GM21723 (cell line): ENCODE data around the gene CMTM8.
"Not testable (repeated sequence)": the region's sequence is repeated elsewhere in the genome, so short reads cannot be mapped to it uniquely, and the experiment has no call there.

Source experiments
- ATAC-seq: cut with Tn5 transposase; IDR thresholded peaks from one replicate; pipeline ENCODE4 v1.9.1; 2021; ENCODE audit warnings: mild to moderate bottlenecking, moderate library complexity; ENCODE audit not compliant: unreplicated experiment

CMTM8 gene, protein sequence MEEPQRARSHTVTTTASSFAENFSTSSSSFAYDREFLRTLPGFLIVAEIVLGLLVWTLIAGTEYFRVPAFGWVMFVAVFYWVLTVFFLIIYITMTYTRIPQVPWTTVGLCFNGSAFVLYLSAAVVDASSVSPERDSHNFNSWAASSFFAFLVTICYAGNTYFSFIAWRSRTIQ

DNA sequence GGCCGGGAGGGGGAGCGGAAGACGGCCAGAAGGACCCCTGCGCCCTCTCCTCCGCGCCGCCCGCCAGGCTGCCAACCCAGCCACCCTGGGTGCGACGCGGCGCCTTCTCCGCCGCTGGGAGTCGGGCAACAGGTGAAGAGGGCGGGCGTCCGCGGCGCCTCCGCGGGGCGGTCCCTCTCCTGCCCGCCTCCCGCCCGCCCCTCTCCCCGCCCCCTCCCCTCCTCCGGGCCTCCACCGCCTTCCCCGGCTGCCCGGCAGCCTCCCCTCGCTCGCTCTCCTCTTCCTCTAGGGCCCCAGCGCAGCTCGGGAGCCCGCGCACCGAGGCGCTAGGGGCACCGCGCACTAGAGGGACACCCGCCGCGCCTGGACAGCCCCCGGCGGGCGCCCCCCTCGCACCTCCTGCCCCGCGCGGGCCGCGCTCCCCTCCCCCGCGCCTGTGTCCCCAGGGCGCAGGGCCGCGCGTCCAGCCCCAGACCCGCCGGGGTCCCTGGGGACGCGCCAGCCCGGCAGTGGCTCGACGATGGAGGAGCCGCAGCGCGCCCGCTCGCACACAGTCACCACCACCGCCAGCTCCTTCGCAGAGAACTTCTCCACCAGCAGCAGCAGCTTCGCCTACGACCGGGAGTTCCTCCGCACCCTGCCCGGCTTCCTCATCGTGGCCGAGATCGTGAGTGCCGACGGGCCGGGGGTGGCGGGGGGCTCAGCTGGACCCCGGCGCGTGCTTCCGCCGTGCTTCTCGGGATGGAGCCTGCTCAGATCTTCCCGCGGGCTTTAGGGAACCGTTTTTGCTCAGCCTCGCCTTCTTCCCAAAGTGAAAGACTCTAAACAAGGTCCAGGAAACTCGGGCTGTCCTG, at the start of gene CMTM8:
CMTM8 (plus strand) TSS at position 228 of the 854 bp plus-strand sequence; CDS start at position 521, 293 bp downstream.
- ATAC-seq: peak; percentile 68

DNA sequence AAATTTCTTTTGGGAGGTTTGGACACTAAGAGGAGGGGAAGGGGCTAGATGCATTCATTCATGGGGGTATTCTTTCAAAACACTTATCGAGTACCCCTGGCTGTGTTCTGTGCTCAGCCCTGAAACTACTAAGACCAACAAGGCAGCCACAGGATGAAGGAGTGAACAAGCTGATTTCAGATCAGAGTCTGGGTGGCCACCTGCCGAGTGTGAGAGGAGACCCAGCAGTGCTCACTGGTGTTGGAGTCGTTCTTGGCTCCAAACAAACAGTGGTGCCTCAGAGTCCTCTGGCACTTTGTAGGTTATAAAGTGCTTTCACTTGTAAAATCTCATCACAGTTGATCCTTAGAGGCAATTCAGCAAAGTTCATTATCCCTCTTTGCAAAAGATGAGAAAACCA, 48.8 kb upstream of the CMTM8 start:
- ATAC-seq: no peak

DNA sequence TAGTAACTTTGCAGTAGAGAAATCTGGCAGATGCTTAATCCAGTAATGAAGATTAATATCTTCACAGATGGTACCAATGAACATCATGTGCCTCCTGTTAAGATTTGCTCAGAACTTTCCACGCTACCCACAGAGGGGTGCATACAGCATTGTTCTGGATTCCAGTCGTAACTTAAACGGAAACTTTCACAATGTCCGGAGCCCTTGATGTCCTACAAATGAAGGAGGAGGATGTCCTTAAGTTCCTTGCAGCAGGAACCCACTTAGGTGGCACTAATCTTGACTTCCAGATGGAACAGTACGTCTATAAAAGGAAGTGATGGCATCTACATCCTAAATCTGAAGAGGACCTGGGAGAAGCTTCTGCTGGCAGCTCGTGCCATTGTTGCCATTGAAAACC, 47.9 kb upstream of the CMTM8 start:
- not testable (repeated sequence) for ATAC-seq

DNA sequence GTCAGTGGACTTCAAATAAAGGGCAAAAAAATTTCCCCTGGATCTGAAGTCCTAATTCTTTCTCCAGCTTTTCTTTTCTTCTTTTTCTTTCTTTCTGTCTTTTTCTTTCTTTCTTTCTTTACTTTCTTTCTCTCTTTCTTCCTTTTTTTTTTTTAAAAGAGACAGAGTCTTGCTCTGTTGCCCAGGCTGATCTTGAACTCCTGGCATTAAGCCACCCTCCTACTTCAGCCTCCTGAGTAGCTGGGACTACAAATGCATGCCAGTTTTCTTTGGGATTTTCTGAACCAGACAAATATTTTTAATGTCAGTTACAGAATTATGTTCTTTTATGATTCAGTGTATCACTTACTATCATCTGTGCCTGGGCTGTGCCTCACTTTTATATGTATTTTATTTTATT, 45.4 kb upstream of the CMTM8 start:
- ATAC-seq: no peak

DNA sequence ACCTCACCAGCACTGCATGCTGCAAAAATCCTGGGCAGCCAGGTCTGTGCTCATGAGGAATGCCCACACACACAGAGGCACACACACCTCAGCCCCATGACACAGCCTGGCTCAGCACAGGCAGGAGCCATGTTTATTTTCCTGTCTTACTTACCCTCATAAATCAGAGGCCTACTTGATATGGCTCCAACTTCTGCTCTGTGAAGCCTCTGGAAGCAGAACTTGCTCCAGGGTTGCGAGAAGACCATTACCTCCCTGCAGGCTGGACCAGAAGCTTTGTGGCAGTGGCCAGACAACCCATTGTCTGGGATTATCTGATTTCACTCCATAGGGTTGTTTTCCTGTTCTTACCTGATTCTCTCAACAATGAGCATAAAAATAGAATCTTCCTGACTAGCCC, 43.8 kb upstream of the CMTM8 start:
- ATAC-seq: no peak

DNA sequence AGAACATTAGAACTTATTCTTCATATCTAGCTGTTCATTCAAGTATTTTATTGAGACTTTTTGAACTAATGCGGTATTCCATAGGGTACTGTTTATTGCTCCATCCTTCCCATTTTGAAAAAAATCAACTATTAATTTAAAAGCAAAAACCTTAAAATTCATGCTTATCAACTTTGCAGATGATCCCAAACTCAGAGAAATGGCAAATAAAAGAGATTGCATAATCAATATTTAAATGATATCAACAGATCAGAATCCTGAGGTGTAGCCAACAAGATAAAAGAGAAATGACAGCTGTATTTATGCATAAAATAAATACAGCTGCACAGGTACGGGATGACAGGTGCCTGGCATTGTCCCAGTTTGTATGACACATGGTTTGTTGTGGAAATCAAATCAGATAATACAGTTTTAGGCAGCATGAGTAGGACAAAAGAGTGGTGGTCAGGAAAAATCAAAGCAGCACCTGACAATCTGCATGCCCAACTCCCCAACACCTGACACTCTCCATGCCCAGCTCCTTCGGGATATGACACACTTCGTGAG, 42.4 kb upstream of the CMTM8 start:
- ATAC-seq: no peak

DNA sequence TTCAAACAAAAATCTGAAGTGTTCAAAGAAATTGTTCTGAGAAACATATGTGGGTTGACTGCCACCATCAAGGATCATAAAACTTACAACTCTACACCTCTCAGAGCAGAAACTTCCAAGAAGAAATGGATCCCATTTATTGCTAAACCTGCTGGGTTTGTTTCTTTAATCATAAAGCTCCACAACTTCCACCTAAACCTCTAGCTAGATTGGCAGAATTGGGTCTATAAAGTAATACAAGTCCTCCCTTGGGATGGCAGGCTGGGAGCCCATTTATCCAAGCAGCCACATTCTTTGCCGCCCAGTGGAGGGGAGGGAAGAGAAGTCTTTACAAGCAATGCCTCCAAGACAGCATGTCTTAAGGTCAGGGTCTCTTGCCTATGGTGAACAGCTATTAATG, 40.5 kb upstream of the CMTM8 start:
- ATAC-seq: no peak

DNA sequence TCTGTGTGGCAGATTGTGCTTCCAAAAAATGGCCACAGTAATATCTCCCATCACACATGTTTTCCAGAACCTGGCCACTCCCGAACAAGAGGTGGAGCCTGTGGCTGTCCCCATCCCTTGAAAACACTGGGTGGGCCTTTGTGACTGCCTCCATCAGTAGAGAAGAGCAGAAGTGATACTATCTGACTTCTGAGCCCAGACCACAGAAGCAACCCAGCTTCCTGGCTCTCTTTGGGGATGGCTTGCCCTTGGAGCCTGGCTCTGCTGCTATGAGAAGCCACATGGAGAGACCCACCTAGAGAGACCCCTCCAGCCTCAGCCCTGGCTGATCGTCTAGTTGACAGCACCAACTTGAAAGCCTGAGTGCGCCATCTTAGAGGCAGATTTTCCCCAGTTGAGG, 39.8 kb upstream of the CMTM8 start:
- no peak for ATAC-seq

DNA sequence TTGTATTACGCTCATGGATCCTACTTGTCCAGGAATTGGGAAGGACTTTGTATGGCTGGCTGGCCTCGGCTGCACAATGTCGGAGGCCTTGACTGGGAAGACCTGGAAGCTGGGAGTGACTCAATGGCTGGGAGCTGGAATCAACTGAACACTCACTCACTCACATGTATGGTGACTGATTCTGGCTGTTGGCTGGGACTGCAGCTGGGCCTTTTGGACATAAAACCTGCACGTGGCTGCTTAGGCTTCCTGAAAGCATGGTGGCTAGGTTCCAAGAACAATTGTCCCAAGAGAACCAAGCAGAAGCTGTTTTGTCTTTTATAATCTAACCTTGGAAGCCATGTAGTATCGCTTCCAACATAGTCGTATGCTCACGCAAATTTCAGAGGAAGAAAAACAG, 38.0 kb upstream of the CMTM8 start:
- no peak for ATAC-seq

DNA sequence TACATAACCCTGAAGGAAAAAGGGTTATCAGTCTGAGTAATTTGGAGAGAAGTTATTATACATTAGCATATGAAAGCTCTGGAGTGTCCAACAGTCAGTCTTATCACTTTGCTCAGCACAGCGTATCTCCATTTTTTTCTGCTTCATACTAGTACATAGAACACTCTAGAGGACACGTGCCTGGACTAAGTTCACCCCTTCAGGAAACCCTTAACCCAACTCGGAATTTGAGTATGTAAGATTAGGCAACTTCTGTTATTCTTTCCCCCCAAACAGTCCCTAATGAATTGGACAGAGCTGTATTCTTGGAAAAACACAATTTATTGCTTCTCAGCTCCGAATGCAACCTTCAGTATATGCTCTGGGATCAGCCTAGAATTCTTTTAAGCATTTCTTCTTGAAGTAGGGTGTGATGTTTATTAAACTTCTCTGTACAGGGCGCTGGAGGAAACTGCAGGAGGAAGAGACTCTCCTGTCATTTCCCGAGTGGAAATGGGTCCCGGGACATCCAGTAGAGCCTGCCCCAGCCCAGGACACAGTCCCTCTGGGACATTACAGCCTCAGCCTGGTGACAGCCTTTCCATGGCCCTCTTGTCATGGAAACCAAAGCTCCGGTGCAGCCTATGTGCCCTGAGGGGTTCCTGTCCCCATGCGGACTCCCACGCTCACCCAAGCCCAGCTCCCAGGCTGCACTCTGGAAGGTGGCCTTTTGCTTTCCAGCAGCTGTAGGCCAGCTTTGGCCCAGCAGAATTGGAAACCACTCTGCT, 37.3 kb upstream of the CMTM8 start:
- no peak for ATAC-seq

DNA sequence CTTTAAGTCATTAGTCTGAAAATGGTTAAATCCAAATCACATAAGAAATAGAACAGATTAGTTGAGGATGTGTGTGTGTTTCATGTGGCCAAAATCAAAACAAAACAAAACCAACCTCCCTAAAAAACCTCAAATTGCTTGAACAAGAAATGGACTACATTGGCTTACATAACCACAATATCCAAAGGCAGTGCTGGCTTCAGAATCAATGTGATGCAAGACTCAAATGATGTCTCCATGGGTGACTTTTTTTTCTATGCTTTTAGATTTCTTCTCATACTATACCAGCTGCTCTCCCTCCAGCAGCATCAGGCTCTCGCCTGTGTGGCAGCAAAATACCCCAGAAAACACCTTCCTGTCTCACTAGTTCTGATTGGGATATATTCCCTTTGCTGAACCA, 36.0 kb upstream of the CMTM8 start:
- ATAC-seq: no peak

DNA sequence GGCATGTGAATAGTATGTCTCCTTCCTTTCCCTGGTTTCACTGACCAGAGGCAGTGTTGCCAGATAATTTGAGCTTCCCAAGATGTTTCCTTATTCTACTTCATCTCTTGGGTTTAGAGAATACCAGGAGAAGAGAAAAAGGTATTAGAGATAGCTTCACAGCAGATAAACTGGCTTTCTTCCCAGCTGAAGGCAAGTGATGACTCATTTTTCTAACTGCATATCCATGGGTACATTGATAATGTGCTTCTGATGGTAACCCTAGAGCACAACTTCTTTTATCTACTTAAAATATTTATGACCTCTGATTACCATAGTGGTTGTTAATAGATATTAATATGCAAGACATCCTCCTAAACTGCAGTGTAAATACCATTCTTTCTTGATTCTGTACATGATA, 34.6 kb upstream of the CMTM8 start:
- ATAC-seq: no peak

DNA sequence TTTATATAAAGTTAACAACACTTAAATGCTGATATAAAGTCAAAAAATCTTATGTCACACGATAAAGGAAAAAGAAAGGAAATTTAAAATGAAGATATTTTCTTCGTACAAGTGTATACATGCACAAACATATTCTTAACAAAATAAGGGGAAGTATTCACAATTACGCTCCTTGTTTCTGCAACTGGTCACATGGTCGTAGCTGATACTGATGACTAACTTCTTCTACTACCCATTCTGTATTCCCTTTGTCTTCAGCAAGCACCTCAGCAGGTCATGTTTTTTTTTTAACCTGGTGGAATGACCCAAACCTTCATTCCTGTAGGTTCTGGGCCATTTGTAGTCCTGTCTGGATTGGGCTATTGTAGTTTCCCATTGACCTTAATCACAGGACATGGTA, 30.0 kb upstream of the CMTM8 start:
- no peak for ATAC-seq

DNA sequence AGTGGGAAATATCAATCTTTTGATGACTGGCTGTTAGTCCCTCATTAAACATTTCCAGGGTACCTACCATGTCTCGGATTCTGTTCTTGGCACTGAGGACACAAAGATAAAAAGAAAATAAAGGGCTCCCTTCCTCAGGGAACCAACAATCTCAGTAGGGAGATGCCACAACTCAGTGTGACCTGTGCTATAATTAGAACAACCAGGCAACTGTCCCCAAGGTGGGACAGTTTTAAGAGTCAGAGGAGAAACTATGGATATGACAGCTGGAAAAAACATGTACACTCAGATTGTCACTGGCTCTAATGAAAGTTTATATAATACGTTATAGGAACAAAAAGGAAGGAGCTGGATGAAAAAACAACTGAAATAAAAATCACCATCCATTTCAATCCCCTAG, 23.3 kb upstream of the CMTM8 start:
- no peak for ATAC-seq

DNA sequence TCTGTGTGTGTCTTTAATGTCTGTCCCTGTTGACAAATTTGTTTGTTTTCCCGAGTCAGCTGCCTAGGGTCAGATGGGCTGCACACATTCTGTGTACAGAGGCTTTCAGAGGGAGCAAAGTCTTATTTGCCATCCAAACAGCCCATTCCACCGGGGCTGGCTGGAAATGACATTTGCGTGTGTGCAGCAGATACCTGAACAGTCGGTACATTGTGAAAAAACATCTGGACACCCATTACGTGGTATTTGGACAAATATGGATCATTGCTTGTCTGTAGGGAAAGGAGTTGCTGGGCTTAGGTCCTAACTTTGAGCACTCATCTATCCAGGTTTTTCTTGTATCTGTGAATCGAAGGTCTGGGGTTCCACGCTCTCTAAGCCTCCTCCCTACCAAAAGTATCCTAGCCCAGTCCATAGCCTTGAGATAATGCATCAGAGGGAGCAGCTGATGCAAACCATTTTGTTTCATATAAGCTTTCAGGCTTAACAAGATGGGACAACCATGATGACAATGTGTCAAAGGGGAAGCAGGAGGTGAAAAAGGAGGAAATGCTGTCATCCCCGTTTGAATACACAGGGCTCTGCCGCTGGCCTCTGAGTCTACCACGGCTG, 22.2 kb upstream of the CMTM8 start:
- ATAC-seq: no peak

DNA sequence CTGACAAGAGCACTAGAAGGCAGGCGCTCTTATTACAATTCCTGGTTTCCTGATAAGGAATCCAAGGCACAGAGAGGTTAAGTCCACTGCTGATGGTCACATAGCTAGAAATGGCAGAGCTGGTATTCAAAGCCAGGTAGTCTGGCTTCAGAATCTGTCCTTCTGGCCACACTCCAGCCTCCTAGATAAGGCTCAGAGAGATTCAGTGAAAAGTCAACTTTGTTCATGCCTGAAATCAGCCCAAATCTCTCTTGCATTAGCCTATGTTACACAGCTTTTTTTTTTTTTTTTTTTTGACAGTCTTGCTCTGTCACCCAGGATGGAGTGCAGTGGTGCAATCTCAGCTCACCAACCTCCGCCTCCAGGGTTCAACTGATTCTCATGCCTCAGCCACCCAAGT, 21.1 kb upstream of the CMTM8 start:
- no peak for ATAC-seq

DNA sequence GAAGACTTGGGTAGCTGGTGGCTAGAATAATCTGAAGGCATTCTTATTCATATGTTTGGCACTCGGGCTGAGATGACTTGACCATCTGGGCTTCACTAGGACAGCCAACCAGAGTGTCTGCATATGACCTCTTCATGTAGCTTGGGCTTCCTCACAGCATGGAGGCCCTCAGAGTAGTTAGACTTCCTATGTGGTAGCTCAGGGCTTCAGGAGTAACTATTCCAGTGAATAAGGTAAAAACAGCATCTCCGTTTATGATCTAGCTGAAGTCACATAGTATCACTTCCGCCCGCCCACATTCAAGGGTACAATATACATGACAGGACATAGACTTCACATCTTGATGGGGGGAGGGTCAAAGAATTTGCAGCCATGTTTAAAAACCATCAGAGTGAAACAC, 18.9 kb upstream of the CMTM8 start:
- ATAC-seq: no peak

DNA sequence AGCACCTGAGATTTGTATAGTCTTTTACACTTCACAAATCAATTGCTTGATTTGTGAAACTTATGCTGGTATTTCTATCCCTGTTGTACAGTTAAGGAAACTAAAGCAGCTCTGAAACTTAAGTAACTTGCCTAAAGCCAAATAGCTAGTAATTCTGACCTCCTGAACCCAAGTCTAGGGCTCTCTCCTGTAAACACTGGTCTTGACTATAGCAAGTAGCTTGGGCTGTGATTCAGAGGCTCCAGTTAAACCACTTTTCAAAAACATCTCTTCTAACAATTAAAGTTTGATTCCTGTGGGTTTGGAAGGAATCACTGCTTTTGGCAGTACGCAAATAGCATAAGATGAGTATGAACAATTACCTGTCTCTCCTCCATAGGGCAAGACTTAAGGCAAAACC, 18.5 kb upstream of the CMTM8 start:
- ATAC-seq: no peak

DNA sequence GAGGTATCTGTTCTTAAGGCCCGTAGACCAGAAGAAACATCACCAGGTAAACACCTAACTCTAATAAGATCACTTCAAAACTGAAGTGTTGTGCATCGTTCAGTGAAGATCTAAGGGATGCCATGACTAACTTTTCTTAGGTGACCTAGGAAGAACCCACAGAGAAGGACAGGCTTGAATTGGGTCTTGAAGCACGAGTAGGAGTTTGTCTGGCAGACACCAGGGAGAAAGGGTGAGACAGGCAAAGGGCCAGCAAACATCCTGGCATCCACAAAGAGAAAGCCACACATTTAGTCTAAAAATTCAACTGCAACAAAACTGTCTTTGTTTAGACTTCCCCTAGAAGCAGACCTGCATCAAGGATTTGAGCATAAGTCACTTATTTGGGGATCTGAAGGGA, 15.5 kb upstream of the CMTM8 start:
- ATAC-seq: no peak

DNA sequence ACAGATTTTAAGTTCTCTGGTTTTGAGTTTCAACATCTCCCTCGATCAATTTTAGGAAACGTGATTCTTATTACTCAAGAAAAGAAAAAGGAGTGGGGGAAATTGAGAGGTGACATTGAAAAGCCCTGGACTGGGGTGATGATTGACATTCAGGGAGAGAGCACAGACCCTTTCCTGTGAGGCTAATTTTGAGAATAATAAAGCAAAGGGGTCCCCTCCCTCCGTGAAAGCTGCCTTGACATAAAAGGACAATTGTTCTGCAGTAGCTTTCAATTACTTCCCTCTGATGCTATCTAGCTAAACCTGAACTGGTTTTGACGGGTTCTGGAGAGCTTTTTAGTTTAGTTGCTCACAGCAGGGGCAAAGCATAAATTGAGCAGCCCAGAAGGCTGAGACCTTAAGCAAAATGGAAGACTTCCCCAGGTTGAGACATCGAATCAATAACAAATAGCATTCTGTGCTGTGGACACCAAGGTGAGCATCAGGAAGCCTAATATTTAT, 14.4 kb upstream of the CMTM8 start:
- ATAC-seq: no peak

DNA sequence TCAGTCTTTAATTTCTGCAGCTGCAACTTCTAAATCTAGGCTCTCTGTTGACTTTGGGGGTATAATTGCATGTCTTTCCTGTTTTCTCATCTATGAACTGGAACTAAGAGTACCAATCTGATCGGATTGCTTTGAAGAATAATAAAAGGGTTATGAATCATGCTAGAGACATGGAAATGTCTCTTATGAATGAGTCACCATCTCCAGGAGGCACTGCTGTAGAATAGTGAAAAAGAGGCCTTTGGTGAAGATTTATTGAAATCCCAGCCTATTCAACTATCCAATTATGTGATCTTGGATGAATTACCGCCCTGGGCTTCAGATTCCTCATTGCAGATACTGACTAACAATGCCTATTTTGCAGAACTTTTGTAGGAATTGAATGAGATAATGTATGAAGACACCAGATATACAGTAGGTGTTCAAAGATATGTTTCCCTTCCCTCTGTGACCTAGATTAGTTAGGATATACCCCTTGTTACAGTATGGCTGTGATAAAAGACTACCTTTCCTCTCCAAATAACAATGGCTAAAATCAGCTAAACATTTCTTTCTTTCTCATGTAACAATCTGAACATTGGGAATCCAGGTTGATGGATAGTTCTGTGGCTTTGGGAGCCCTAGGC, 11.5 kb upstream of the CMTM8 start:
- ATAC-seq: no peak
